Stimulated activated CD4-positive, alpha-beta T cell treated with anti-CD3 and anti-CD28 coated beads, TNF-alpha, amount 100 ng/mL, for 24 hours (primary cell): ENCODE data around the gene PDE8B.

Experiments used
- DNase-seq, 3 experiments: peaks; one replicate each; pipeline ENCODE4 v3.0.0-alpha.2; 2020; ENCODE audit warnings: low read depth in 3 of 3

The PDE8B gene

DNA sequence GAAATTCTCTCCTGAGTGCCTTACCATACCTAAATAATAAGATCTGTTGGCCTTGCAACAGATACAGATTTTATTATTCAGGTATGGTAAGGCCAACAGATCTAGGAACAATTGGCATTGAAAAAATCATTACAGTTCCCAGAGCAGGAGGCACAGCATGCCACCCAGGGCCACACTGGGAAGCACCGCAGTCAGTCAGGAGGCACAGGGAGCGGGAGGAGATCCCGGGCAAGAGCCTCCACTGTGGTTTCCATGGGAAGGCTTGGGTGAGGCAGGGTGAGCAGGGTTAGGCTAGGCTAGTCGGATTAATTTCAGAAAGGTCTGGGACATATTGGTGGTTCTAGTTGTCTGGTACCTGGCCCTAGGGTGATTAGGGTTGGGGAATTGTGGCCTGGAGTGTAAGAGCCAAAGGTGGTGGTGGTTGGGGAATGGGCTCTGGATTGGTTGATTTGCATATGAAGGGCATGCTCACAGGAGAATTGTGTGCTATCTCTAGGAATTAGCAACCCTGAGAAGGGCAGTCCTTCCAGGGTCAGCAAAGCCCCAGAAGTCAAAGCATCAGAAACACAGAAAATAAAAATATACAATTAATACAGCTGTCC, 111.4 kb downstream of the PDE8B start:
- no peak for DNase-seq

- DNase-seq = no peak
Observed at GRCh38 chr5:77322406-77322805, 111.9 kb downstream of the PDE8B start.

DNA sequence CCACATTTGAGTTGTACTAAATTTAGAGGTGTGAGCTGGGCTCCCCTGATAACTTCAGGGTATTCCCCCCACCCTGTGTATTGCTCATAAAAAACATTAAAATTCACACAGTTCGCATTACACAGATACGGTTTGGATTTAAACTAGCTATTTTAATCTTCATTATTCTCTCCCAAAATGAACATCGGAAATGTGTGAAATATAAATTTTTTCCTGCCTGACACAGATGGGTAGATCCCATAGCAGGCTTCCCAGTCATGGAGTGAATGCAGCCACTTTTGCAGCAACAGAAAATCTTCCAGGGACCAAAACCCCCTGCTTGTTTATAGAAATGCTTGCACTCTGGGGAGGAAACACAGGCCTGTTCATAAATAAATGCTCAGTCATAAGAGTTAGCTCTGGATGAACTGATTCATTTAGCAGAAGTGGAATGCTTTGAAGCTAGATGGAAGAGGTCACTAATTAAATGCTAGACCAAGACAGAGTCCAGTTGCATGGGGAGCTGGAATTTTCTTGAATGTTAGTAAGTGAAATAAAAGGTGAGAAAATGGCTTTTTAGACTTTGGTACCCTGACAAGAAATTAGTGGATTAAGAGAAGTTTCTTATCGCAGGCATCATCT, 115.6 kb downstream of the PDE8B start:
- DNase-seq = no peak

DNA sequence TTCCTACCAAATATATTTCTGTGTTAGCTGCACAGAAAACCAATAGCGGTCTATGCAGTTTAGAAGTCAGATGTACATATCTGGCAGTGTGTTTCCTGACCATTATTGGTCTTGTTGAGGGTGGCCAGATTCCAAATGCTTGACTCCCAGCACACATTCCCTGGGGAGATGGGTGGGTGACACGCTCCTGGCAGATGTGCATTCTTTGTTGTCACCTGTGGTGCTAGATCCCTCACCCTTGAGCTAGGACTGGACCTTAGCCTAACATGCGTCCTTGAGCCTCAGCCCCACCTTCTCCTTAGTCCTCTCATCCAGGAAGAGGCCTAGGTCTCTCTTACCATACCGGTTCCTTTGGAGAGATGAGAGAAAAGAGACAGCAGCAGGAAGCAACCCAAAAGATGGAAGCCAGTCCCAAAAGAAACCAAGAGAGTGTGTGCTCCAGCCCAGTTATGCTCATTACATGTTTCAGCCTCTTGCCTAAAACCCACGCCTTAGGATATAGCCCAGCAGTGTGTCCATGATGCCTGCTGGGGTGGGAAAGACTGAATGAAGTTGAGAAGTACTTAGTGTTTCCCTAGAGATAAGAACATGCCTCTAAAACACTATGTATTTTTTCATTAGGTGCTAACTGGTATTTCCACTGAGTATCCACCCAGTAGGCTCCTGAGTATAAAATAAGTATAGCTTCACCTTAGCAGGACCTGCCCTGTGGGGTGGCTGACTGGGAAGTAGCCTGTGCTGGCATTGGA, 116.7 kb downstream of the PDE8B start:
- no peak for DNase-seq

DNA sequence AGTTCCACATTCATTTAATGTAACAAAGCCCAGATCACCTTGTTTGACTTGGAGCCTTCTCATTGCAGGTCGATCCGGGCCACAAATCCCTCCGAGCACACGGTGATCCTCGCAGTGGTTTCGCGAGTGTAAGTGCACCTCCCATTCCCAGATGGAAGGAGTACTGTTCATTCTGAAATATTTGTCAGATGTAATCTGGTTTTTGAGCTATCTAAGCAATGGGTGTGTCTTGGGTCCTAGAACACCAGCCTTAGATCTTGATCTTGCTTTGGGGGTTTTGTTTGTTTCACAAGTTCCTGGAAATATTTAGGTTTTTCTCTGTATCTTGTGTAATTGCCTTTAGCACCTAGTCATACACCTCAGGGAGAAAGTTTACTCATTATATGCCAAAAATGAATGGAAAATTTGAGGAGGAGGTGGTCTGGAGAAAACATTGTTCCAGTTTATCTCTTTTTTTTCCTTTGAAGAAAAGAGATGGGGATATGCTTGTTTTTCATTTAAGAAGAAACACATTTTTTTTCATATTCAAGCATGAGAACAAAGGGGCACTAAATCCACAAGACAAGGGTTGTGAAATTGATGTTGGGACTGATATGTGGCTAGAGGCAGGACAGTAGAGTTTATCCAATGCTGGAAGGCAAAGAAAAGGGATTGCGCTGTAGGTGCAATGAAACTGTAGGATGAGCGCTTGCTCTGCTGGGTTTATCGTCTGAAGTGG, 118.6 kb downstream of the PDE8B start:
- DNase-seq = no peak

DNA sequence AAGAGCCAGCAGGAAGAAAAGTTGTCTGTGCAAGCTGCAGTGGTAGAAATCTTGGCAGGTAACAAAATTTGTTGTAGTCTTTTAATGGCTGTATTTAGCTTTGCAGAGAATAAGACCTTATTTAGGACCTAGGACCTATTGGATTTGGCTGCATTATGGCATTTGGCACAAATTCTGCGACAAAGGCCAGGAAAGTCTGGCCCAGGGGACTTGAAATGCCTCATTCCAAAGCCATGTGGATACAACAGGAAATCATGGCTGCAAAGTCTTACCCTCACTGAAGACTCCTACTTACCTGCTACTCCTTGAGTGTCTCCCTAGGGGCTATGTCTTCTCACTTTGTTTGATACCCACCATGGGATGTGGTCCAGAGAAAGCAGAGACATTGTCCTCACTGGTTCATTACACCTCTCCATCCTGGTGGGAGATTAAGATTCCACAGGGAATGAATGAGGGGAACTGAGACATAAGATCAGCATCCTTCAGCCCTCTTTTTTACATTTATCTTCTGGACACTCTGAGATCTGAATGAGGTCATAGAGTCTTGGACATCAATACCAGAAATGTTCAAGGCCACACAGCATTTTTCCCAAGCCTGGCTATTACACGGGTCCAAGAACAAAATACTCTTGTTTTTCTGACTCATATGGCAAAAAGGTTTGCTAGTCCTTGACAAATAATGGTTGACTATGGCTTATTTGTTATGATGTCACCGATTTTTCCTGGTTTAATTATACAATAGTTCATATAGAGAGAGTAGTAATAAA, 119.4 kb downstream of the PDE8B start:
- DNase-seq = no peak

- DNase-seq = no peak
Observed at GRCh38 chr5:77333036-77333435, 122.6 kb downstream of the PDE8B start.

DNA sequence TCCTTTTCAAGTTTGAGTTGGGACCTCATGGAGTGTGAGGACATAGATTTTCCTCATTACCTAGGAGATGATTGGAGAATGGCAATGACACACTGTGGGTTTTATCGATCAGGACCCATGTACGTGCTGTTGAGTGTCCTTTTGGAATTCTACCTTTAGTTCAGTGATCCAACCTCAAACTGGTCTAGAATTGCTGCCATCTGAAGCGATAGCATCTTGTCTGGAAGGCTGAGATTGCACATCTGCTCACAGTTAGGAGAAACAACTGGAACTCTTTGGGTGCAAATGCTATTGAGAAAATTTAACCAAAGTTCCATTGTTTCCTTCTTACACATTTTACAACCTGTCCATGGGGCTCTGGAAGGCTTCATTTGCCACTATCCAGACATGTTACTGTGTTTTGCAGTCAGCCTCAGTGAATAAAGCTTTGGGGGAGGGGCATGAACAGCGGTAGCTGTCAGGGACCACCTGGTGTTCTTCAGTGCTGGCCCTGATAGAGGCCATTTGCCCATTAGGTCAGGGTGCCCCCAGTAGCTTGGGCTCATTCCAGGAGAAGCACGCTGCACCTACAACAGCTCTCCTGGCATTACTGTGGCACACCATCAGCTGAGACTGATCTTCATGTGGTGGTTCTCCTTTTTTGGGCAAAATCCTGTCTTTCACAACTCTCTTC, 123.1 kb downstream of the PDE8B start:
- DNase-seq = no peak

DNA sequence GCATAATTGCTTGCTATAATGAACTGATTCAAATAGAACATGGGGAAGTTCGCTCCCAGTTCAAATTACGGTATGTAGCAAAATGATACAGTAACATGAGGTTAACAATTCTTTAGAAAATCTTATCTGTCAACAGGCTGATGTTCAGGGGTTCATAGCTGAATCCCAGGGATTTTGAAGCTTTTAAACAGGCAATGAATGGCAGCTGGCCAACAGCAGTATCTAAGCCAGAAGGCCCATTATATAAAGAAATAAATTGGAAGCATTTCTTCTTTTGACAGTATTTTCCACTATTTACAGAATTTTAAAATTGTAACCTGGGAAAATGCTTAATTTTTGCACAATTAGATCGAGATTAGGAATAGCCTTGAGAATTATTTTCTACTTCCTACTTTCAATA, 126.8 kb downstream of the PDE8B start:
- no peak for DNase-seq

- DNase-seq = no peak
Observed at GRCh38 chr5:77337686-77338085, 127.2 kb downstream of the PDE8B start.

DNA sequence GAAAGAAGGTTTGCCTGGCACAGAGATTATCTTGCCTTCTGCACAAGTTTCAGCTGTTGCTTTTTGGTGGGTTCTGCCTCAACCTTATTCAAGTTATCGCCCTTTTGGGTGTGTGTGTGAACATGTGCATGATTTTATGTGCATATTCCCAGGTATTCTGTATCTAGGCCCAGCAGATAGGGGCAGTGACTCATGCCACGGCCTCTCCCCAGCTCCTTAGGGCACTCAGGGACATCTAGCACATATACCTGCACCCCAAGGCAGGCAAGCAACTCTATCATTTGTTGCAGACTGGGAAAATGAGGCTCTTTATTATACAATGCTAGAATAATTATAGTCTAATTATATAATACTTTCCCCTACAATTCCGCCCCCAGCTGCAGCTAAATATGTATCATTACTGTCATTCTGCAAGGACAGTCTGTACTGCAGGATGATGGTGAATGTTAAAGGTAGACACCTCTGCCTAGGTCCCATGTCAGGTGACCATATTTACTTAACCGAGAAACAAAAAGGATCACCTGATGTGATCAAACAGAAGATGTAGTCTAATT, 128.9 kb downstream of the PDE8B start:
- DNase-seq = no peak

DNA sequence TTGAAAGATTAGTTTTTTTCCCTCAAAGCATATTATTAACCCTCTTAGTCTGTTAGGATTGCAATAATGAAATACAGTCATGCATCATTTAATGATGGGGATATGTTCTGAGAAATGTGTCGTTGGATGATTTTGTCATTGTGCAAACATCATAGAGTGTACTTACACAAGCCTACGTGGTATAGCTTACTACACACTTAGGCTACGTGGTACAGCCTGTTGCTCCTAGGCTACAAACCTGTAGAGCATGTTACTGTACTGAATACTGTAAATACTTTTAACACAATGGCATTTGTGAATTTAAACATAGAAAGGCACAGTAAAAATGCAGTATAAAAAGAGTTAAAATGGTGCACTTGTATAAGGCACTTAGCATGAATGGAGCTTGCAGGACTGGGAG, 132.7 kb downstream of the PDE8B start:
- DNase-seq = no peak

DNA sequence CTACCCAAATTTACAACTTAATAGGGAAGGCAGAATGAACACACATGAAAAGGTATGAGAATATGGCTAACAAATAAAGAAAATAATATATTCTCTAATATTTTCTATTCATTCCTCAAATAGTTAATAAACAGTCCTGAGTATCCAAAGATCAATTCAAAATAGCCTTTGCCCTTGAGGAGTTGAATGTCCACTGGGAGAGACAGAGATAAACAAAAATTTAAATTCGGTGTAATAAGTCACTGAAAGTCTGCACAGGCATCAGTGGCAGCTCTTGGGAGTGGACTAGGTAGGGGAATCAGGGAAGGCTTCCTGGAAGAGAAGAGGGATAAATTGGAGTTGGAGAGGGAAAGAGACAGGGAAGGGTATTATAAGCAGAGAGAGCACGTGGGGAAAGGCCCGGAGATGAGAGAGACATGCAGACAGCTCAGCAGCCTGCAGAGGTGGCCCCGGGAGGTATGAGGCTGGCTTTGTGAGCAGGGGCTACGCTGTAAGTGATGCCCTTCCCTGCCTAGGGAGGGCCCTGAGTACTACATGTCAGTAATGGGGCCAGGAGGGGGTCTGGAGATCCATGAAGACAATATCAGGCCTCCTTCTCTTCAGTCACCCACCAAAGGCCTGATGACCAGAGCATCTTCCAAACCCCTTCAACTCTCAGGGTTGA, 137.1 kb downstream of the PDE8B start:
- no peak for DNase-seq

DNA sequence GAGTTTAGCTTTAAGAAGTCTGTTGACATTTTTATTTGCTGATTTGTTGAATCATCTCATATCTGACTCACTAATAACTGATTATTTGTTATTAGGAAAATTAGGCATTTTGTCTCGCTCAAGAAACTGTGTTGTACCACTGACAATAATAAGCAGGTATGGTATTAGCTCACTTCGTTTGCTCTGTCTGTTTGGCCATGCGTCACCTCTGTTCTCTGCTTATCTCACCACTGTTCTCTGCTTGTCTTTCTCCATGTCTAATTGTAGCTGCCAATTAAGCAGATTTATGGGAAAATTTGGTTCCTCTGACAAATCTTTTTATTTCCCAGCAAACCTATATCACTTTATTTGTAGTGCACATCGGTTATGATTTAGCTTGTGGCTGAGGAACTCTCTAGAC, 142.8 kb downstream of the PDE8B start:
- DNase-seq = no peak

DNA sequence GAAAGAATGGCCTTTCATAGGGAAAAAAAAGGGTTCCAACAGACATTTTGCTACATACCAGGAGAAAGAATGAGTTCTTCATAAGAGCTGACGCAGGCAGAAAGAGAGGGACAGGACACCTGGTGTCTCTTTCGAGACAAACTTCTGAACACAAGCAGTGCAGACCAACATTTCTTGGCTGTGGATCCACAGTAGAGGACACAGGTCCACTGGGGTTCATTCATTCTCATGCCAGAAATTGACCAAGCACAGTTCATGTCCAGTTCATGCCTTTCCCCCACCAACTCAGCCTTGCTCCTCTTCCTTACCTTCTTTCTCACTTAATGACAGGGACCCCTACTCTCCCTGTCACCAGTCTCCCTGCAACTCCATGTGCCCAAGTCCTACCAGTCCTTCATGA, 144.0 kb downstream of the PDE8B start:
- DNase-seq = no peak

DNA sequence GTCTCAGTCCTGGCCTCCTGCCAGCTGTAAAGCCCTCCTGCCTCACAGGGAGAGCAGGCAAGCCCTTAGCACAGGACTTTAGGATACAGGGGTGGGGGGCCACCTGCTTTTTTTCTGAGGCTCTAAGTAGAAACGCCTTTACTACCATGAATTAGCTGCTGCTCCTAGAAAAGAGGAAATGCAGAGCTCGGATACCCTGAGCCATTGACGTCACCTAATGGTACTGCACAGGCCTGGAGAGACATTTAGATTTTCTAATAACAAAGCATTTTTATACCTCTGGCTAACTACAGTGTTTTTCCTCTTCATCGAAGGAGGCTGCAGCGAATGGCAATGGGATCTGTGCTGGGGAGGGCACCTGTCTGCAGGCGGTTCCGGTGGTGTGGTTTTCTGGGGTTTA, 144.6 kb downstream of the PDE8B start:
- no peak for DNase-seq

DNA sequence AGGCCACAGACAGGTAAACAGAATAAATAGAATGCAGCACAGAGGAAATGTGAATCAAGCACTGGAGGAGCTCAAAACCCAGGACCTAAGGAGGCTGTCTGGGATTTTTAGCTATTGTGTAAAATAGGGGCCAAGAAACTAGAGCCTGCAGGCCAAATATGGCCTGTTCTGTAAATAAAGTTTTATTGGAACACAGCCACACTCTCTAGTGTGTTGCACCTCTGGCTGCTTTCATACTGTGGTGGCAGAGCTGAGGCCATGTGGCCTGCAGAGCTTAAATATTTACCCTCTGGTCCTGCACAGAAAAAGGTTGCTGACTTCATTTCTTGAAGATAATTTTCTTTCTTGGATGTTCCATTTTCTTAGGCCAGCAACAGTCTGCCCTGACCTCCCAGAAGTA, 145.3 kb downstream of the PDE8B start:
- DNase-seq = no peak

- peak in 2 of 3 experiments; percentile 7 to 24 for DNase-seq
Observed at GRCh38 chr5:77356740-77357139, 146.3 kb downstream of the PDE8B start.

DNA sequence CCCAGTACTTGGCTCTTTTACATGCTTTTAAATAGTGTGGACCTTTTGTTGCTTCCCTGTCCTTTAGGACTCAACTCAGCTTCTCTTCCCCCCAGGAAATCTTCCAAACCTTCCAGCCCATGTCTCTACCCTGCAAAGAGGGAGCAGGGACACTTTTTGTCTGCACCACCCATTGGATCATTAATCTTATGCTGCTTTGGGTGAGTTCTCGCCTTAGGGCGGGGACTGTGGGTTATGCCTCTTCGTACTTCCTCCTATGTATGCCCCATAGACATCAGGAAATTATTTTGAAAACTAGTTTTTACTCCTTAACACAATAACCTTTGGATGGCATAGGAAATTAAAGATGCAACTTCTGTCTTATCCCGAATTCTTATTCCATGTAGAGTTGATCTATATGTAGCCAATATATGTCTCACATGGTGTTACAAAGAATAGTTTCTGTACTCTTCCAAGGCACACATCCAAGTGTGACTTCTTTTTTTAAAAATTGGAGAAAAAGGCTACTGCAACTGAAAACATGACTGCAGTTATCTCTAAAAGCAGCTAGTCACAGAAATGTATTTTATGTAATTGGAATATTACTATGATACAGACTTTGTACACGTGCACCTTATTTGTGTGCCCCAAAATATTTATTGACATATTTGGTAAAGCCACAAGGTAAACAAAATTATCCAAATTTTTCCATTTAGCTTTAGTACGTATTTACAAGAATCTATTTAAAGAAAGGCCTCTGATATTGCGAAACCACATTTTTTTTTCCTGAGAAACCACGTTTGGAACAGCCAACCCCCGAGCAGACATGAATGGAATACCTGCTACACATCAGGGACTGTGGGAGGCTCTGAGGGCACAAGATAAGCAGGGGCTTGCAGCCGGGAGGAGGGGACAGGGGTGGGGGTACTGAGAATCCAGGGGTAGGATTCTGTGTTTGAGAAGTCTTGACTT, 148.1 kb downstream of the PDE8B start:
- no peak for DNase-seq
